ENCODE results near the gene CTNNB1.

CTNNB1 gene

DNA sequence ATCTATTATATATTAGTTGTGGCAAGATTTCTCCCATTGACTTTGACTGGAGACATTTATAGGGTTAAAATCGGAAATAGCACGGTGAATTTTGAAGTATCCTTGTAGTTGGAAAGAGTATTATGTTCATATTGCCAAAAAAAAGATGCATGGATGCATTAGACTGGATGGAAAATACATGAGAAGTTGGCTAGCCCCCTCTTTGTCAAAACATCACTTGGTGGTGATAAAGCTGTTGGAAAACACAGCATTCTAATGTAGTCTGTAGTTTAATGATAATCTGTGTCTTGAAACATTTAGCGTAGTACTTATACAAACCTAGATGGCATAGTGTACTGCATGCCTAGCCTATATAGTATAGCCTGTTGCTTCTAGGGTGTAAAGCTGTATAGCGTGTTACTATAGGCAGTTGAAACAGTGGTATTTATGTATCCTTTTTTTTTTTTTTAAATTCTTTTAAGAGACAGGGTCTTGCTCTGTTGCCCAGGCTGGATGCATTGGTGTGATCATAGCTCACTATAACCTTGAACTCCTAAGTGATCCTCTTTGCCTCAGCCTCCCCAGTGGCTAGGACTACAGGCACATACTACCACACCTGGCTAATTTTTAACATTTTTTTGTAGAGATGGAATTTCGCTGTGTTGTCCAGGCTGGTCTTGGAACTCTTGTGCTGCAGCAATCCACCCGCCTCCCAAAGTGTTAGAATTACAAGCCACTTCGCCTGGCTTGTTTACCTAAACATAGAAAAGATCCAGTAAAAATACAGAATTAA is 21.8 kb downstream of the CTNNB1 start:
- DNase-seq, result no peak

DNA sequence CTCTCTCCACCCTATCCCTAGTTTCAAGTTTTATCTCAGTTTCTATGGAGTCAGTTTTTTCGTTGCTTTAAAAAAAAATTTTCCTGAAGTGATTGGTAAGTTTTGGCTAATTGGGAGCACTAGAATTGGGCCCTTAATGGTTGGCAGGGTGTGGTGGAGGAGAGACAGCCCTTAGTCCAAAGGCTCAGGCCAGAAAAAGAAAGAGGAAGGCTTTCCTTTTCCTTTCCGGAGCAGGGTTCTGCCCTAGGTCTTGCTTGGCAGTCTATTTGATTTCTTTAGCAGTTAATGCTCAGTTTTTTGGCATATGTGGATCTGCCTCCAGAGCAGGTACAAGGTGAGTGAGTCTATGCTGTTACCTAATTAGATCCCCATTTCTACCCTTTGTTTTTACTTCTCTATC is 22.7 kb downstream of the CTNNB1 start:
- no peak for DNase-seq

DNA sequence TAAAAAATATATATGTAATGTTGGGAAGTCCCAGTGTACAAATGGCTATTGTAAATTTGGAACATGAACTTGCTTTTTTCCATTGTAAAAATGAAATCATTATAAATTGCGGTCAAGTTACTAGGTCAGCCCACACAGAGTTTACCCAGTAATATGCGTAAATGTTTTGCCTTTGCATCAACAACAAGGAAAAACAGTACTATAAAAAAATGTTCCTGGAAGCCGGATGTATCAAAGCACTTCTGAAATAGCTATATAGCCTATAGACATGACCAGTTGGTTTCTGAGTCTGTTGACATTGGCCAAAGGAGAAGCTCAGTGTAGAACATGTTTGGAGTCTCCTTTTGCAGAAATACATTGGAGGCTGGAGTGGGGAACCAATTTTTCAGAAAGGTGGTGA is 23.2 kb downstream of the CTNNB1 start:
- no peak for DNase-seq

DNA sequence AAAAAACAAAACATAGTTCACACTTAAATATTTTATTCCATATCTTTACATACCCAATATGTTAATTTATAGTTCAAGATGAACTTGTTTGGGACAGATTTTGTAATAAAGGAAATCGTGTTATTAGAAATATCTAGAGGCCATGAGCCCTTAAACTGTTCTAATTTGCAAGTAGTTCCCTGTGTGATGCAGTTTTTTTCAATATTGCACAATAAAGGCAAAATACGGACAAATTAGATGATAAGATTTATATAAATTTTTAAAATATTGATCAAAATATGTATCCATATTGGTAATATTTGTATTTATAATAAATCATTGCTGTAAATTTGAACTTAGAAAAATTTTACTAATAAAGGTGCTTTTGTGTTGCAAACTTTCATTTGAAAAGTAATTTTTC is 23.8 kb downstream of the CTNNB1 start:
- DNase-seq, result no peak

DNA sequence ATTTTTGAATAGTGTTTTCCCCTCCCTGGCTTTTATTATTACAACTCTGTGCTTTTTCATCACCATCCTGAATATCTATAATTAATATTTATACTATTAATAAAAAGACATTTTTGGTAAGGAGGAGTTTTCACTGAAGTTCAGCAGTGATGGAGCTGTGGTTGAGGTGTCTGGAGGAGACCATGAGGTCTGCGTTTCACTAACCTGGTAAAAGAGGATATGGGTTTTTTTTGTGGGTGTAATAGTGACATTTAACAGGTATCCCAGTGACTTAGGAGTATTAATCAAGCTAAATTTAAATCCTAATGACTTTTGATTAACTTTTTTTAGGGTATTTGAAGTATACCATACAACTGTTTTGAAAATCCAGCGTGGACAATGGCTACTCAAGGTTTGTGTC is 24.4 kb downstream of the CTNNB1 start:
- DNase-seq, result no peak

DNA sequence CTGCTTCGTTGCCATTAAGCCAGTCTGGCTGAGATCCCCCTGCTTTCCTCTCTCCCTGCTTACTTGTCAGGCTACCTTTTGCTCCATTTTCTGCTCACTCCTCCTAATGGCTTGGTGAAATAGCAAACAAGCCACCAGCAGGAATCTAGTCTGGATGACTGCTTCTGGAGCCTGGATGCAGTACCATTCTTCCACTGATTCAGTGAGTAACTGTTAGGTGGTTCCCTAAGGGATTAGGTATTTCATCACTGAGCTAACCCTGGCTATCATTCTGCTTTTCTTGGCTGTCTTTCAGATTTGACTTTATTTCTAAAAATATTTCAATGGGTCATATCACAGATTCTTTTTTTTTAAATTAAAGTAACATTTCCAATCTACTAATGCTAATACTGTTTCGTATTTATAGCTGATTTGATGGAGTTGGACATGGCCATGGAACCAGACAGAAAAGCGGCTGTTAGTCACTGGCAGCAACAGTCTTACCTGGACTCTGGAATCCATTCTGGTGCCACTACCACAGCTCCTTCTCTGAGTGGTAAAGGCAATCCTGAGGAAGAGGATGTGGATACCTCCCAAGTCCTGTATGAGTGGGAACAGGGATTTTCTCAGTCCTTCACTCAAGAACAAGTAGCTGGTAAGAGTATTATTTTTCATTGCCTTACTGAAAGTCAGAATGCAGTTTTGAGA is 25.0 kb downstream of the CTNNB1 start:
- no peak for DNase-seq

DNA sequence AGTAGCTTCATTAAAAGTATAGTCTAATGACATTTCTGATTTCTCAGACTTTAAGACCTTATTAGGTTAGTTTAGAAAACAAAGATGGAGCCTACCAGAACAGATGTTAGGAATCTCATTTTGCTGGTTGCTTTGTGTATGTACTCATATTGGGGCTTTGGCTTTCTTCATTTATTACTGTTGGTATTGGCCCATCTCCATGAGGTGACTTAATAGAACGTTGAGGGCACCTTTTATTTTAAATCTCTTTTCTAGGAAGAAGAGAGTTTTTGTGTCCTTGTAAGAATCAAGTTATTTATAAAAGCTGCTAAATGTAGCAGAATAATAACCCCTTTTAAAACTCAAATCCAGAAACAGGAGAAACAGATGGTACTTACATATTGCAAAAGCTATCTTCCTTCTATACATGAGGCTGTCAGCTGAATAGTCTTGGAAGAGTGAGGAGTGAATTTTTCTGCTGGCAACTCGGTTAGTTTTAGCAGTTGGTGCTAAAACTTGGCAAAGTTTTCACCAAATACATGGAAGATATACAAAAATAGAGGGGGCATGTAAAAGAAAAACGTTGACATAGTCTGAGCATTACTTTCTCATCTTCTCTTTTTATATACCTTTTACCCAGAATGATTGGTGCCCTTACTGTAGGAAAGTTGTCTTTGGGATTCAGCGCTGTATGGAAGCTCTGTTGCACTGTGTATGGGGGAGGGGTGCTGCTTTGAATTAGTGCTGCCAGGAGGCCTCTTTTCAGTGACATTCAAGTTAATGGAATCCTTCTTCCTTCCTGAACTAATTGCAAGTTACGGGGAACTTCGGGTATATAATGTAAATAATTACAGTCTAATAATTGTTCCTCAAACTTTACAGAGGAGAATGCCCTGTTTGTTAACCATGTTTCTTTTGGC is 35.8 kb downstream of the CTNNB1 start:
- DNase-seq, result no peak

DNA sequence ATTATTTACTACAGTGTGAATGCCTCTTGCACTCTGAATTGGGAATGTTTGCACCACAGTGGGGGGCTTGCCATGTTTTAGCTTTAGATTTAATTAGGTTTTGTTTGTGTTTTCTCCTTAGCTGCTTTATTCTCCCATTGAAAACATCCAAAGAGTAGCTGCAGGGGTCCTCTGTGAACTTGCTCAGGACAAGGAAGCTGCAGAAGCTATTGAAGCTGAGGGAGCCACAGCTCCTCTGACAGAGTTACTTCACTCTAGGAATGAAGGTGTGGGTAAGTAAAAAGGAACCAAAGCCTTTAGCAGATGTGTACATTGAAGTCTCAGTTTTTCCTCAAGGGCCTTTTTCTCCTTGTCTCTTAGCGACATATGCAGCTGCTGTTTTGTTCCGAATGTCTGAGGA is 36.9 kb downstream of the CTNNB1 start:
- no peak for DNase-seq

DNA sequence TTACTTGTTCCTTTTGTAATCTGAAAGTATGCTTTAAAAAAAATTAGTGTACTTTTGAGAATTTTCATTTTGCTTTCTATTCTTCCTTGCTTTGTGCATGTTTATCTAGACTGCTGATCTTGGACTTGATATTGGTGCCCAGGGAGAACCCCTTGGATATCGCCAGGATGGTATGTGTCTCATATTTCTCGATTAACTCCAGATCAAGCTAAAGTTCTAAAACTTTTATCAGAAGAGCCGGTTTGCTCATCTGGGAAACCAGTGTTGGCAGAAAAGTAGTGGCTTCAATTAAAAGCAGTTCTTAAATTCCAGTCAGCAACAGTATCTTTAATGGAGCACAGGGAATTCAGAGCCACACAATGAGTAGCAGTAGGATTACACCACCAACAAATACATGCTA is 38.6 kb downstream of the CTNNB1 start:
- no peak for DNase-seq

DNA sequence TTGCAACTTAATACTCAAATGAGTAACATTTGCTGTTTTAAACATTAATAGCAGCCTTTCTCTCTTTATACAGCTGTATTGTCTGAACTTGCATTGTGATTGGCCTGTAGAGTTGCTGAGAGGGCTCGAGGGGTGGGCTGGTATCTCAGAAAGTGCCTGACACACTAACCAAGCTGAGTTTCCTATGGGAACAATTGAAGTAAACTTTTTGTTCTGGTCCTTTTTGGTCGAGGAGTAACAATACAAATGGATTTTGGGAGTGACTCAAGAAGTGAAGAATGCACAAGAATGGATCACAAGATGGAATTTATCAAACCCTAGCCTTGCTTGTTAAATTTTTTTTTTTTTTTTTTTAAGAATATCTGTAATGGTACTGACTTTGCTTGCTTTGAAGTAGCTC is 40.3 kb downstream of the CTNNB1 start:
- no peak for DNase-seq

DNA sequence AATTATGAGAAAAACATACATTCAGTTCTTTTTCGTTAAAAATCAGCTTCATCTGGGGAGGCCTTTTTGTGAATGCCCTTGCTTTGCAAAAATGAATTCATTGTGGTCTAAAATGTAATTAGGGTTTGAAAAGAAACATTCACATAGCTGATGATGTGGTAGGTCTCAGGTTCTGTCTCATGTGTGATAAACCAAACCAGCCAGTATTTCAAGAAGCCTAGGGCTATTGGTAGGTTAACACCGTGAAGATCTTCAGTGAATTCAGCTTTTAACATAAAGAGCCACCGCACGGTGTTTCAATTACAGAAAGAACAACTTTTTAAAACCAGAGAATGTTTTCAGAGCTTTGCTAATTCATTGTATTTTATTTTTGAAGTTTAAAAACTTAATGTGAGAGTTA is 41.9 kb downstream of the CTNNB1 start:
- DNase-seq, result no peak

DNA sequence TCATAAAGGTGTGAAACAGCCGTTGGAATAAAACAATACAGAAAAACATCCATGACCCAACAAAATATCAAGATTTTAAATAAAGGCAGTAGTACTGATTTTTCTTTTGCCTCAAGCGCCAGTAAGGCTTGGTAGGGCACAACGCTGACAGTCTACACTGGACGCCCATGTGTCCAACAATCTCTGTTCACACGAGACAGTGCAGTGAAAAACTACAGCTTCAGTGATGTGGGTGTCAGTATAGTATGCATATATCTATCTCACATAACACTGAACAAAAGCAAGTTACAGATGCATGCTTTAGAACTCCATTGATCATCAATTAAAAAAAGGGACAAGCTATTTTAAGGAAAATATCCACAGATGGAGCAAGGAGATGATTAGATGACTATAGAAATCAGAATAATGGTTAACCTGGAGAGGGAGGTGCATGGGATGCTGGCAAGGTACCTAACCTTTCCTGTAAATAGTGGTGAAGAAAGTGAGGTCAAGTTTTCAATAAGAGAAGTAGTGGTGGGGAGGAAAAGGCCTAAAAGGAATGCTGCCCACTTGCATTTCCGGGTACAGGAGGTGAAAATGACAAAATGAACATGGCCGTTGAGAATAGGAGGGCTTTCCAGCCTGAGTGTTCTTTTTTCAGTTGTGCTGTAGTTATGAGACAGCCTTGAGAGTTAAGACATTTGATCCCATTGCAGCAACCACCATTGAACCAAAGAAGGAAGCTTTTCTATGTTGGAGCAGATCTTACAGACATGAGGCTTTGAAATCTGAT is 42.7 kb downstream of the CTNNB1 start:
- no peak for DNase-seq

DNA sequence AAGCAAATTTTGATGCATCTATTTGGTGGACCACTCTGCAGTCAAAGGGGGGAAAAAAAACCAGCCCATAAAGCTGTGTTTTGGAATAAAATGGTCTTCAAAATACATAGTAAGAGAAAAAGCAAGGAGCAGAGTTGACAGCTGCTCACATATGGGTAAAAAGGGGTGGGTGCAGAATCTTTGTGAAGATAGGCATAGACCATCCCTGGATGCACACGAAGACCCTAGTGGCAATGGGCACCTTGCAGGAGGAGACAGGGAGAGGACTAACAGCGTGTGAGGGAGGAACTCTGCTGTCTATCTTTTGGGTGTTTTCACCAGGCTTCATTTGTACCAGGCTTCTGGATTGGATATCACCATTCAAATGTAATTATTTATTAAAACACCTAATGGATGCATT is 43.9 kb downstream of the CTNNB1 start:
- DNase-seq, result no peak

DNA sequence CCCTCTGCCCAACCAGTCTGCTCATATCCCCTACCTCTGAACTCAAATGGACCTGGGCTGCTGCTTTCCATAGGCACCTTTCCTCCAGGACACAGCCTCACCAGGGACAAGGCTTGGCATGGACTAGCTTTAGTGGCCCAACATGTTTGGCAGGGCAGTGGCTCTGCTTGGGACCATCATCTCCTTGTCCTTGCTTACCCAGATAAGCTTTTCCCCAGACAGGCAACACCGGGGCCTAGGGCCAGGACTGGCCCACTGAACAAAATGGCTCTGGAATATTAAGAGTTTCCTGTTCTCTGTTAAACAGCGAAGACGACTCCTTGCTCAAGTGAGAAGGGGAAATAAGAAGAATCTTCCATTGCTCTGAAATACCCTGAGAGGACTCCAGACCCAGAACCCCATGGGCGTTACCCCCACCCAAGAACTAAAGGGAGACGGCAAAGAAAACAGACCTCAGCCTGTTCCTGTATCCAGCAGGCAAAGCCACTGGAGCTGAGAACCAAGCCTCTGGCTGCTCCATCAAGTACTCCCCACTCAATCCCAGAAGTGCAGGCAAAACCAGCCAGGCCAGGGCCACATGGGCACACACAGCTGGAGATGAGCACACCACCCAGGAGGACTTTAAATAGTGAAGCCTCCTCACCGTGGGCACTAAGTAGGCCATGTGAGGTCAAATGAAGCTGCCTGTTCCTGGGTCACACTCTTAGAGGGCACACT is 45.5 kb downstream of the CTNNB1 start:
- DNase-seq, result no peak

DNA sequence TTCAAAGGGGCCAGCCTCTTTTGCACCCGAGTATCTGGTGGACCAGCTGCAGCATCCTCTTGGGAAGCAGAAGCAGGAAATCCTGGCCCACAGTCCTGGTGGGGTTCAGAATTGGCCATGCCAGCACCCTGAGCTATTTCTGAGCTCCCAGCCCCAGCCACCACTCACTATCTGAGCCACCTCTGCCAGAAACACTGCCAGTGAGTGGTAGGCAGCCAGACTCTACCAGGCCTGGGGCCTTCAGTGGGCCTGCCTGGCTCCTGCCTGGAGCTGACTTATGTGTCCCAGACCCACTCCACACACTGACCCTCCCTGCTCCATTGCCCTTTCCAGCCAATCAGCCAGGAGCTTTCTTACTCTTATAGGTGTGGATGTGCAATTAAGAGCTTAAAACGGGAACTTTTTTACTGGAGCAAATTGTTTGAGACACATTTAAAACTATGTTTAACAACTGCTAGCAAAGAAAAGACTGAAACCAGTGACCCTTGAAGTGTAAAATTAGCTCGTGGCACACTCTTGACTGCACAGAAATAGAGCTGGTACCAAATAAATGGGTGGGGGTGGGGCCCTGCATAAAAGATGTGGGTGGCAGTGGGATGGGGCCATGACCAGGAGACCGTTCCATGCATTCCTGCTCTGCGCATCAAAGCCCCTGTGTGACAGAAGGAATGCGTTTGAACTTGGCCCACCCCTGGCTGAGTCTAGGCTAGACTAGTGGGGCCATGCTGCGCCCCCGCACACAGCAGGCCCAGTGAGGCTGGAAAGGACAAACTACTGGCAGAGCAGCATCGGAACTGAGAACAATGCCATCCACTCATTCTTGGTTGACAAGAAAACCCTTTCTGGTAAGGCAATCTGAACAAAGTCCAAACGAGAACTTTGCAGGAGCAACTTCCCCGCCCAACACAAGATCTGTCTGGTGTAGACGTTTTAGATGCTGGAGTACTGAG is 48.0 kb downstream of the CTNNB1 start:
- DNase-seq, result no peak

DNA sequence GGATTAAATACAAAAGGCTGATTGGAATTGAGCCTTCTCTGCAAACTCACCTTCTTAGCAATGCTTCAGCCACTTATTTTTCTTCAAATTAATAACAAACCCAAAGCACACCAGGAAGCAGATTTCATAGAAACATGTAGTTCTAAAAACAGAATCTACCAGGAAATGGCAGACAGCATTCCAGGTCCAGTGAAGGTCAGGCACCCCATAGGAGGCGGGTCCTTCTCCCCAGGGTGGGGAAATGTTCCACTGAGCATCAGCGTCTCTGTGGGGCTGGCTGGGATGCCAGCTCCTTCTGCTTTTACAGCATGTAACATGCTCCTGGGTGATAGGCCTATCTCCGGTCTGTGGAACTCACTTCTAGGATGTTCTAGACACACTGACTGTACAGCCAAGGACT is 49.2 kb downstream of the CTNNB1 start:
- no peak for DNase-seq

DNA sequence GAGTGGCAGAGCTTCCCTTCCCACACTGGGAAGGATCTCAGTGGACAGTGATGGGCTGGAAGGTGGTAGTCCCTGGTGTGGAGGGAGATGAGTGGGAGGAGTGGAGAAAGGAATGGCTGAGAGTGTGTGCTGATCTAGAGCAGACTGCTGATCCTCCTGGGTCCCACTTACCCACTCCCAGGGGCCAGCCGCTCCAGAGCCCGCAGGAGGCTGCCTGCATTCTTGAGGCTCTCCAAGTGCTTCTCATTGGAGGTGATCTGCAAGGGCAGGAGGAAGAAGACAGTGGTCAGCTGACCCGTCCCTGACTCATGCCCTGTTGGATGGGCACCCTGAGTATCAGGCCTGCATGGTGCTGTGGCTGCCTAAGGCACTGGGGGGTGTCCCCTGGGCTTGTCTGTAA is 50.0 kb downstream of the CTNNB1 start:
- DNase-seq, result no peak

DNA sequence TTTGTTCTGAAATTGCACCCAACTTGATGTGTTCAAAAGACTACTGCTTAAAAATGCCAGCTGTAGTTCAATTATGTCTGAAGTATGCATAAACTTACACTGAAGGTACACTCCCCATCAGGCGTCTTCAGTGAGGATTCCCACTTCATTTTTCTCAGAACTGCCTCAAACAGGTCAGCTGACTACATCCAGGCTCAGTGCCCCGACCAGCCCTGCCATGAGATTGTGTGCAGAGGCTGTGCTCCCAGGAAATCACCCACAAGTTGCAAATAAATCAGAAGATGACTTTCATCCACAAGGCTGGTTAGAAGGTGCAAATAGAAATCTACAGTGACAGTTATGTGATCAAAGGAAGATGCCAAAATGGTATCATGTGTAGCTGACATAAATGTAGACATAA is 51.5 kb downstream of the CTNNB1 start:
- DNase-seq, result no peak

DNA sequence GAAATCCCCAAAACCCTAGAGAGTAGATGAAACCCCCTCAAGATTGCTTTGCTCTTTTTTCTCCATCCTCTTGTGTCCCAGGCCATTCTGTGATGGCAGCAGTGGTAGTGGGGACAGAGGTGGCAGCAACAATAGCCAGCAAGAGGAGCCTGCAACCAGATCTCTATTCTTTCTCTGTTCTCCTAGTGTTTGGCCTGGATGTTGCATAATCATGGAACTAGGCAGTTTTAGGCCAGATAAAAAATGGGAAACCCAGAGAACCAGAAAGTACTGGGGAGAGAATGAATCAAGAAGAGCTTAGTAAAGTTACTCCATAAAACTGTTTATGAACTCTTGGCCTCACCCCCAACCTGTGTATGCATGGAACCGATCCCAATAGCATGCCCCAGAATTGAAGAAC is 52.3 kb downstream of the CTNNB1 start:
- no peak for DNase-seq

DNA sequence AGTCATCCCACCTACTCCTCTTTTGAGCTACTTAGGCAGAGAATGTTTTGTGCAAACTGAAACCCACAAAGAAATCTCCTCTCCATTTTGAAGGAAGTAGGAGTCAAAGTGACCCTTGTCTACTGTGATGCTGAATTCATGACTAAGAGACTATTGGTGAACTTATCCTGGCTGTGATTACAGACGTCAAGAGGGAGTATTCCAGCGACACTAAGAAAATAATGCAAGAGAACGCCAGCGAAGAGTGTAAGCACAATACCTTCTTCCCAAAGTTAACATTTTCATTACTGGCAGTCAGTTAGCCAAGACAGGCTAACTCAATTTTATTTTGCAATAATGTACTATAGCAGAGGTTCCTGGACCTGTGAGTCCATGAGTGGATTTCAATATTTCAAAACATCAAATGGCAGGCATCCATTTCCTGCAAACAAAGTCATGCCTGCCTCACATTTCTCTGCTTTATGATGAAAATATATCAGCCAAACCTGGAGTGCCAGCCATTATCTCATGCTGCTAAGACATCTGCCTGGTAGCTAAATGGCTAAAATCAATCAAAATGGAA is 59.0 kb downstream of the CTNNB1 start:
- no peak for DNase-seq
